HL-60 (cell line): ENCODE results near the gene NUP35.

Experiments used
- DNase-seq, 2 experiments: peaks; one replicate each; pipeline ENCODE4 v3.0.0-alpha.2; 2010 to 2020; ENCODE audit warnings: low read depth in 1 of 2, low spot score in 1 of 2
- H3K27ac ChIP-seq: fragments of 250-450 bp; sonication (Bioruptor Pico); replicated peaks from 2 replicates; pipeline ENCODE4 v1.5.1; 2020; ENCODE audit warnings: mild to moderate bottlenecking, moderate library complexity
- H3K27me3 ChIP-seq: fragments of 250-450 bp; sonication (Bioruptor Pico); 2 replicates; pipeline ENCODE4 v1.5.1; 2021; ENCODE audit warnings: mild to moderate bottlenecking, moderate library complexity; ENCODE audit not compliant: insufficient read depth, poor library complexity, severe bottlenecking
- H3K4me3 ChIP-seq: replicated peaks from 2 replicates; pipeline ENCODE4 v1.5.1; 2011; ENCODE audit warnings: mild to moderate bottlenecking, control low read depth, low read length; ENCODE audit not compliant: insufficient read depth
- CTCF ChIP-seq: IDR thresholded peaks from one replicate; pipeline ENCODE4 v1.5.1; 2011; ENCODE audit warnings: low read length, control low read depth, inconsistent platforms; ENCODE audit not compliant: insufficient read depth
- GABPA ChIP-seq: IDR thresholded peaks from 2 replicates; pipeline ENCODE4 v1.6.1; 2012; ENCODE audit warnings: low read depth
- POLR2AphosphoS5 ChIP-seq: IDR thresholded peaks from 2 replicates; pipeline ENCODE4 v1.6.1; 2012; ENCODE audit warnings: low read depth
- REST ChIP-seq: IDR thresholded peaks from 2 replicates; pipeline ENCODE4 v1.6.1; 2012; ENCODE audit warnings: low read depth; ENCODE audit not compliant: insufficient replicate concordance
- SPI1 ChIP-seq: IDR thresholded peaks from 2 replicates; pipeline ENCODE4 v1.6.1; 2012; ENCODE audit warnings: low read depth, mild to moderate bottlenecking, borderline replicate concordance

Gene NUP35

GRCh38 chr2:183124957-183125255, 663 bp downstream of the NUP35 start:
- H3K4me3 ChIP-seq, result peak overlapping the region; percentile 87
- TF ChIP-seq REST (no peak), CTCF (no peak), GABPA (no peak), POLR2AphosphoS5 (no peak), SPI1 (no peak)
- no peaks in the 10 kb centered on the region for H3K27me3 ChIP-seq
- peak overlapping the region; percentile 91 for H3K27ac ChIP-seq
- no peak for DNase-seq

GRCh38 chr2:183125659-183126341, 1.6 kb downstream of the NUP35 start:
- Histone ChIP-seq H3K27me3 (no peaks in the 10 kb centered on the region), H3K4me3 (peak overlapping the region; percentile 87), H3K27ac (no peak overlapping the region)
- no peak for DNase-seq
- TF ChIP-seq CTCF (no peak), SPI1 (peak; percentile 49; the same call in 1 of the 2 replicates)

- Histone ChIP-seq H3K4me3 (no peak overlapping the region), H3K27me3 (no peaks in the 10 kb centered on the region), H3K27ac (no peak overlapping the region)
- no peak for TF ChIP-seq POLR2AphosphoS5
- no peak for TF ChIP-seq REST
- no peak for TF ChIP-seq CTCF
- no peak for TF ChIP-seq GABPA
- TF ChIP-seq SPI1, result no peak
- DNase-seq, result no peak
Observed at GRCh38 chr2:183126635-183127034, 2.4 kb downstream of the NUP35 start.

GRCh38 chr2:183134016-183134415, 9.8 kb downstream of the NUP35 start:
- no peak for TF ChIP-seq POLR2AphosphoS5
- no peak for TF ChIP-seq REST
- TF ChIP-seq CTCF, result no peak
- no peak for TF ChIP-seq SPI1
- H3K27me3 ChIP-seq, result no peaks in the 10 kb centered on the region
- no peak overlapping the region for H3K27ac ChIP-seq
- no peak overlapping the region for H3K4me3 ChIP-seq
- no peak for DNase-seq
